ENCODE results near the gene SNTG2. TPM values are rescaled to one million over a fixed set of nuclear protein-coding genes. Genes with fewer than 3 reads are reported as not detected.

Gene SNTG2
- total RNA-seq, 1 experiment from 2014 or later = not detected

GRCh38 chr2:925309-925708 lies 25.3 kb upstream of the SNTG2 start:
- in situ Hi-C loops (cut with HindIII; ENCODE audit: low sequenced_read_pairs) = no loop called here
- DNase-seq (ENCODE audit: low spot score) = no peak

GRCh38 chr2:925711-926110 lies 24.9 kb upstream of the SNTG2 start:
- DNase-seq (ENCODE audit: low spot score) = peak; percentile 84
- in situ Hi-C loops (cut with HindIII; ENCODE audit: low sequenced_read_pairs) = no loop called here

- DNase-seq (ENCODE audit: low spot score) = peak; percentile 11
- in situ Hi-C loops (cut with HindIII; ENCODE audit: low sequenced_read_pairs) = no loop called here
These were observed 24.3 kb upstream of the SNTG2 start for GRCh38 chr2:926259-926793.

- in situ Hi-C loops (cut with HindIII; ENCODE audit: low sequenced_read_pairs) = no loop called here
- no peak for DNase-seq (ENCODE audit: low spot score)
These were observed 23.8 kb upstream of the SNTG2 start for GRCh38 chr2:926896-927295.

- in situ Hi-C loops (cut with HindIII; ENCODE audit: low sequenced_read_pairs) = no loop called here
- DNase-seq (ENCODE audit: low spot score) = no peak
These were observed 21.5 kb upstream of the SNTG2 start for GRCh38 chr2:929011-929735.

- in situ Hi-C loops (cut with HindIII; ENCODE audit: low sequenced_read_pairs) = no loop called here
- no peak for DNase-seq (ENCODE audit: low spot score)
These were observed 20.7 kb upstream of the SNTG2 start for GRCh38 chr2:929925-930324.

- DNase-seq (ENCODE audit: low spot score) = no peak
- in situ Hi-C loops (cut with HindIII; ENCODE audit: low sequenced_read_pairs) = no loop called here
These were observed 19.7 kb upstream of the SNTG2 start for GRCh38 chr2:930935-931334.

GRCh38 chr2:932320-933115 lies 18.1 kb upstream of the SNTG2 start:
- in situ Hi-C loops (cut with HindIII; ENCODE audit: low sequenced_read_pairs) = no loop called here
- no peak for DNase-seq (ENCODE audit: low spot score)

GRCh38 chr2:933734-934295 lies 16.8 kb upstream of the SNTG2 start:
- no peak for DNase-seq (ENCODE audit: low spot score)
- in situ Hi-C loops (cut with HindIII; ENCODE audit: low sequenced_read_pairs) = no loop called here

- DNase-seq (ENCODE audit: low spot score) = no peak
- in situ Hi-C loops (cut with HindIII; ENCODE audit: low sequenced_read_pairs) = no loop called here
These were observed 13.1 kb upstream of the SNTG2 start for GRCh38 chr2:937530-937929.

- in situ Hi-C loops (cut with HindIII; ENCODE audit: low sequenced_read_pairs) = no loop called here
- no peak for DNase-seq (ENCODE audit: low spot score)
These were observed 12.3 kb upstream of the SNTG2 start for GRCh38 chr2:938181-939005.

GRCh38 chr2:939936-940601 lies 10.6 kb upstream of the SNTG2 start:
- in situ Hi-C loops (cut with HindIII; ENCODE audit: low sequenced_read_pairs) = no loop called here
- DNase-seq (ENCODE audit: low spot score) = no peak

- in situ Hi-C loops (cut with HindIII; ENCODE audit: low sequenced_read_pairs) = no loop called here
- no peak for DNase-seq (ENCODE audit: low spot score)
These were observed 8.8 kb upstream of the SNTG2 start for GRCh38 chr2:941871-942270.

- in situ Hi-C loops (cut with HindIII; ENCODE audit: low sequenced_read_pairs) = no loop called here
- no peak for DNase-seq (ENCODE audit: low spot score)
These were observed 7.7 kb upstream of the SNTG2 start for GRCh38 chr2:942775-943460.

- in situ Hi-C loops (cut with HindIII; ENCODE audit: low sequenced_read_pairs) = no loop called here
- no peak for DNase-seq (ENCODE audit: low spot score)
These were observed 7.2 kb upstream of the SNTG2 start for GRCh38 chr2:943461-943797.

- in situ Hi-C loops (cut with HindIII; ENCODE audit: low sequenced_read_pairs) = no loop called here
These were observed 6.8 kb upstream of the SNTG2 start for GRCh38 chr2:943821-944220.

GRCh38 chr2:944693-945092 lies 6.0 kb upstream of the SNTG2 start:
- in situ Hi-C loops (cut with HindIII; ENCODE audit: low sequenced_read_pairs) = no loop called here
- no peak for DNase-seq (ENCODE audit: low spot score)

More at GRCh38 chr2:943821-944220, 6.8 kb upstream of the SNTG2 start:
- no peak for DNase-seq (ENCODE audit: low spot score)

- in situ Hi-C loops (cut with HindIII; ENCODE audit: low sequenced_read_pairs) = no loop called here
- DNase-seq (ENCODE audit: low spot score) = no peak
These were observed 5.5 kb upstream of the SNTG2 start for GRCh38 chr2:945104-945503.

Measured in G401 (cell line).